ENCODE results near the gene PIWIL4.

Gene PIWIL4

DNA sequence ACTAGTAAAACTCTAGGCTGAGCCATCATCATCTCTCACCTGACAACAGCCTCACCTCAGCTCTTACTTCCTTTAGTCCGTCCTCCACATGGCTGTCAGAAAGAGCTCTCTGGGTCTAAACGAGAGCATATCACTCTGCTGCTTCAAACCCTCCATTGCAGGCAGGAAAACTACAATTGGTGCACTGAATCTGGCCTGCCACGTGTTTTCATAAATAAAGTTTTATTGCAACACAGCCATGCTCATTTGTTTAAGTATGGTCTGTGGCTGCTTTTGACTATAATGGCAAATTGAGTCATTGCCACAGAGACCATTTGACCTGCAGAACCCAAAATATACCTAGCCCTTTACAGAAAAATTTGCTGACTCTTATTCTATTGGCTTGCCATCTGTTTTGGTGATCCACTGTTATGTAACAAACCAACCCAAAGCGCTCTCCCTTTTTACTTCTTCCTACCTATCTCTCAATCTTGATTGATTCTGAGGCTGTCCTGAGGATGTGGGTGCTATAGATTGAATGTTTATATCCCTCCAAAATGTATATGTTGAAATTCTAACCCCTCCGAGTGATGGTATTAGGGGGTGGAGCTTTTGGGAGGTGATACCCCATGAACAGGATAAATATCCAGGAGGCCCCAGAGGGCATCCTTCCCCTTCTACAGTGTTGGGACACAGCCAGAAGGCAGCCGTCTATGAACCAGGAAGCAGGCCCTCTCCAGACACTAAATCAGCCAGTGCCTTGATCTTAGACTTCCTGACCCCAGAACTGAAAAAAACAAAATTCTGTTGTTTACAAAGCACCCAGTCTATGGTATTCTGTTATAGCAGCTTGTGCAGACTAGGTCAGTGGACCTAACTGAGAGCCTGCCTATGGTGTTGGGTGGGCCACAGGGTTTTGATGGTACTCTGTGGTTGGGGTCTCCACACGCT, 99.9 kb downstream of the PIWIL4 start:
- DNase-seq: no peak

GRCh38 chr11:94668212-94668793, 101.1 kb downstream of the PIWIL4 start:
- DNase-seq: no peak

GRCh38 chr11:94669023-94669422, 101.9 kb downstream of the PIWIL4 start:
- DNase-seq: no peak

All from NCI-H1930 (cell line).